ENCODE measurements around the gene PCBP4.

GRCh38 chr3:51916418-51916817 lies 50.8 kb downstream of the PCBP4 start:
- TF ChIP-seq CTCF (conservative IDR thresholded peaks at IDR 0.05; ENCODE audit: low read length) (no peak), EZH2phosphoT487 (IDR thresholded peaks at IDR 0.05; ENCODE audit: borderline replicate concordance, low read depth, low read length) (no peak)
